Uterus (tissue), 2 donors: ENCODE measurements around the gene DNAL1.

ENCODE experiments used
- POLR2A ChIP-seq, 2 donors: fragments of 450-650 bp; IDR thresholded peaks; one replicate each; pipeline ENCODE4 v1.6.1; 2016; ENCODE audit warnings: antibody characterized with exemption in 2 of 2, mild to moderate bottlenecking in 1 of 2, moderate library complexity in 1 of 2
- TF ChIP-seq, protein P1 (sequence below), 4 experiments: fragments of 200-600 bp in 2 of 4; fragments of 450-650 bp in 2 of 4; sonication (generic) in 2 of 4; IDR thresholded peaks; one replicate each; pipeline ENCODE4 v1.5.1; 2016 to 2019; ENCODE audit warnings: antibody characterized with exemption in 4 of 4, mild to moderate bottlenecking in 2 of 4, moderate library complexity in 1 of 4

DNA sequence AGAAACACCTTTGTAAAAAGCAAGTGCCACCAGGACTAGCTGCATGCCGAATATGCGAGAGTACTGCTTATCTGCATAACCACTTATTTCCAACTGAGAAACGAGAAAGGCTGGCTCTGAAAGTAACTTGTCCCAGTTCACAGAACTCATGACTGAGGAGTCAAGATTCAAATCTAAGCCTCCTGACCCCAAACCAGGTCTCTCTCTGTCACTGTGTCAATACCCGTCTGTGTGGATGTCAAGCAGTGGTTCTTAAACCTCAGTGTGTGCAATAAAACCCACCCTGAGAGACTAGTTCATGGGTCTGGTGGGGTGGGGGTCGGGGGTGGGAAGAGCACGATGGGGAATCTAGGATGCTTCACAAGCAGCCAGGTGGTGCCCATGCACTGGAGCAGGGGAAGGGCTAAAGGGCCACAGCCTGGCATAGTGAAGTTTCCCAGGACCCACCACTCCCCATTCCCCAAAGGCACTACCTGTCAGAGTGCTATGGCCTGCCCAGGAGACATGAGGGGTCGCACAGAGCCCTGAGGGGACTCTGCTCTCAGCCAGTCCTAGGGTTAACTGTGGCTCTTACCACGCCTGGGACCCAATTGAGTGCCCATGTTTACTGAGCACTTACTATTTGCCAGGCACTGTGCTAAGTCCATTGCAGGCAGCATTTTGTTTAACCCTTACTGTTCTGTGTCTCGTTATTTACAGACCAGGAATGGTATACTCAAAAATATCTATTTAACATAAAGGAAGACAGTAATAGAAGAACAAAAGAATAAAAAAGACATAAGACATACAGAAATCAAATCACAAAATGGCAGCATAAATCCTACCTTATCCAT lies 102.8 kb downstream of the DNAL1 start:
- TF ChIP-seq, protein P1, sequence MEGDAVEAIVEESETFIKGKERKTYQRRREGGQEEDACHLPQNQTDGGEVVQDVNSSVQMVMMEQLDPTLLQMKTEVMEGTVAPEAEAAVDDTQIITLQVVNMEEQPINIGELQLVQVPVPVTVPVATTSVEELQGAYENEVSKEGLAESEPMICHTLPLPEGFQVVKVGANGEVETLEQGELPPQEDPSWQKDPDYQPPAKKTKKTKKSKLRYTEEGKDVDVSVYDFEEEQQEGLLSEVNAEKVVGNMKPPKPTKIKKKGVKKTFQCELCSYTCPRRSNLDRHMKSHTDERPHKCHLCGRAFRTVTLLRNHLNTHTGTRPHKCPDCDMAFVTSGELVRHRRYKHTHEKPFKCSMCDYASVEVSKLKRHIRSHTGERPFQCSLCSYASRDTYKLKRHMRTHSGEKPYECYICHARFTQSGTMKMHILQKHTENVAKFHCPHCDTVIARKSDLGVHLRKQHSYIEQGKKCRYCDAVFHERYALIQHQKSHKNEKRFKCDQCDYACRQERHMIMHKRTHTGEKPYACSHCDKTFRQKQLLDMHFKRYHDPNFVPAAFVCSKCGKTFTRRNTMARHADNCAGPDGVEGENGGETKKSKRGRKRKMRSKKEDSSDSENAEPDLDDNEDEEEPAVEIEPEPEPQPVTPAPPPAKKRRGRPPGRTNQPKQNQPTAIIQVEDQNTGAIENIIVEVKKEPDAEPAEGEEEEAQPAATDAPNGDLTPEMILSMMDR (IDR thresholded peaks at IDR 0.05): no peak
- no peak for TF ChIP-seq POLR2A (IDR thresholded peaks at IDR 0.05)
